Neuronal stem cell (in vitro differentiated cells): ENCODE results near the gene RAB37.
A peak's percentile ranks its signal among the peaks of the same experiment; 100 is the strongest.

ENCODE experiments used
- DNase-seq: peaks from one replicate; pipeline ENCODE4 v3.0.0-alpha.2; 2013; ENCODE audit warnings: low spot score
- H2AFZ ChIP-seq: one replicate; pipeline ENCODE4 v1.6.1; 2013; ENCODE audit warnings: mild to moderate bottlenecking, low read length, inconsistent platforms
- H2AK5ac ChIP-seq: 2 replicates; pipeline ENCODE4 v1.6.1; 2013; ENCODE audit warnings: low read depth, mild to moderate bottlenecking, inconsistent platforms, low read length, moderate library complexity, mixed read lengths
- H2BK120ac ChIP-seq: 2 replicates; pipeline ENCODE4 v1.6.1; 2013; ENCODE audit warnings: low read depth, mild to moderate bottlenecking, inconsistent platforms, low read length, moderate library complexity, mixed read lengths
- H2BK12ac ChIP-seq: one replicate; pipeline ENCODE4 v1.6.1; 2013; ENCODE audit warnings: low read length, inconsistent platforms
- H2BK15ac ChIP-seq: 2 replicates; pipeline ENCODE4 v1.6.1; 2013; ENCODE audit warnings: mild to moderate bottlenecking, low read length, inconsistent platforms, mixed read lengths
- H2BK5ac ChIP-seq: one replicate; pipeline ENCODE4 v1.6.1; 2013; ENCODE audit warnings: inconsistent platforms, mild to moderate bottlenecking, low read length, moderate library complexity
- H3K14ac ChIP-seq: one replicate; pipeline ENCODE4 v1.6.1; 2013; ENCODE audit warnings: low read length, inconsistent platforms
- H3K18ac ChIP-seq: 2 replicates; pipeline ENCODE4 v1.6.1; 2013; ENCODE audit warnings: low read length, inconsistent platforms
- H3K23ac ChIP-seq: 2 replicates; pipeline ENCODE4 v1.6.1; 2013; ENCODE audit warnings: low read depth, mild to moderate bottlenecking, mixed read lengths, low read length, inconsistent platforms; ENCODE audit not compliant: poor library complexity
- H3K27ac ChIP-seq: replicated peaks from 3 replicates; pipeline ENCODE4 v1.5.1; 2013; ENCODE audit warnings: low read length, inconsistent platforms
- H3K27me3 ChIP-seq, 3 experiments: 2 replicates each; pipeline ENCODE4 v1.6.1; 2013; ENCODE audit warnings: low read length in 3 of 3, mild to moderate bottlenecking in 2 of 3, inconsistent platforms in 1 of 3, low read depth in 1 of 3, mixed read lengths in 1 of 3, moderate library complexity in 1 of 3; ENCODE audit not compliant: control insufficient read depth in 3 of 3, insufficient read depth in 3 of 3
- H3K36me3 ChIP-seq, 2 donors: replicated peaks in 1 of 2; 2 replicates each; pipeline ENCODE4 v1.6.1; 2013; ENCODE audit warnings: low read length in 2 of 2; ENCODE audit not compliant: control insufficient read depth in 2 of 2, insufficient read depth in 2 of 2
- H3K4ac ChIP-seq: 2 replicates; pipeline ENCODE4 v1.6.1; 2013; ENCODE audit warnings: inconsistent platforms, mild to moderate bottlenecking, low read length, moderate library complexity
- H3K4me1 ChIP-seq, 2 donors: 1 replicate in 1 of 2; 2 replicates in 1 of 2; pipeline ENCODE4 v1.6.1; 2013; ENCODE audit warnings: low read length in 2 of 2, low read depth in 1 of 2; ENCODE audit not compliant: control insufficient read depth in 2 of 2, insufficient read depth in 1 of 2
- H3K4me2 ChIP-seq: one replicate; pipeline ENCODE4 v1.6.1; 2013; ENCODE audit warnings: mild to moderate bottlenecking, low read length, inconsistent platforms; ENCODE audit not compliant: insufficient read depth, poor library complexity, severe bottlenecking
- H3K4me3 ChIP-seq, 2 donors: 2 replicates each; pipeline ENCODE4 v1.5.1; 2013; ENCODE audit warnings: low read length in 2 of 2, mild to moderate bottlenecking in 2 of 2, inconsistent platforms in 1 of 2, moderate library complexity in 1 of 2
- H3K79me1 ChIP-seq: one replicate; pipeline ENCODE4 v1.6.1; 2013; ENCODE audit warnings: low read depth, mild to moderate bottlenecking, inconsistent platforms, low read length, moderate library complexity
- H3K9ac ChIP-seq: one replicate; pipeline ENCODE4 v1.6.1; 2013; ENCODE audit warnings: mild to moderate bottlenecking, low read depth, low read length, inconsistent platforms; ENCODE audit not compliant: poor library complexity
- H3K9me3 ChIP-seq, 2 donors: replicated peaks in 1 of 2; 2 replicates each; pipeline versions ENCODE3 to v1.6.1; 2013; ENCODE audit warnings: low read length in 2 of 2, mild to moderate bottlenecking in 2 of 2, inconsistent platforms in 1 of 2, low read depth in 1 of 2, mixed read lengths in 1 of 2, moderate library complexity in 1 of 2; ENCODE audit not compliant: control insufficient read depth in 2 of 2, insufficient read depth in 1 of 2
- H4K8ac ChIP-seq: one replicate; pipeline ENCODE4 v1.6.1; 2013; ENCODE audit warnings: low read depth, mild to moderate bottlenecking, inconsistent platforms, low read length, moderate library complexity
- H4K91ac ChIP-seq: one replicate; pipeline ENCODE4 v1.6.1; 2013; ENCODE audit warnings: low read length, low read depth, mild to moderate bottlenecking, inconsistent platforms; ENCODE audit not compliant: poor library complexity
- WGBS, 2 donors: extraction: QIAGEN DNeasy Blood & Tissue Kit; methylation state at CpG; one replicate each; pipeline ENCODE4 v1.1.7; 2013; ENCODE audit warnings: missing lambda C conversion rate in 2 of 2, mixed read lengths in 1 of 2; ENCODE audit not compliant: insufficient read length in 2 of 2, insufficient replicate concordance in 1 of 2; ENCODE audit errors: extremely low coverage in 2 of 2; 5-methylcytosine and 5-hydroxymethylcytosine counted together

RAB37 gene

GRCh38 chr17:74744349-74744713 is 7.3 kb downstream of the RAB37 start:
- H2BK12ac ChIP-seq: no peak overlapping the region
- H3K4me2 ChIP-seq: no peak overlapping the region
- H2AFZ ChIP-seq: peak overlapping the region; percentile 23
- no peak overlapping the region for H3K27ac ChIP-seq
- H3K9ac ChIP-seq: no peak overlapping the region
- no peak overlapping the region for H3K4ac ChIP-seq
- DNase-seq: no peak
- no peak overlapping the region for H4K8ac ChIP-seq
- H4K91ac ChIP-seq: no peak overlapping the region
- H2AK5ac ChIP-seq: no peak overlapping the region
- WGBS, 2 donors: no CpG with 5 or more reads among the region's 2 CpGs
- H3K18ac ChIP-seq: no peak overlapping the region
- H2BK15ac ChIP-seq: peak overlapping the region; percentile 13
- peak overlapping the region in 1 of 2 donors; percentile 27 for H3K4me3 ChIP-seq
- no peaks in the 10 kb centered on the region for H3K36me3 ChIP-seq
- H2BK120ac ChIP-seq: no peak overlapping the region
- H3K23ac ChIP-seq: no peak overlapping the region
- peaks cover 10% of the 10 kb centered on the region for H3K79me1 ChIP-seq
- H2BK5ac ChIP-seq: no peak overlapping the region
- peaks cover 0 to 2% (median 2%) of the 10 kb centered on the region in 3 experiments for H3K27me3 ChIP-seq
- H3K9me3 ChIP-seq: no peaks in the 10 kb centered on the region
- H3K4me1 ChIP-seq: peaks cover 24 to 36% of the 10 kb centered on the region in 2 donors
- H3K14ac ChIP-seq: no peak overlapping the region

DNA sequence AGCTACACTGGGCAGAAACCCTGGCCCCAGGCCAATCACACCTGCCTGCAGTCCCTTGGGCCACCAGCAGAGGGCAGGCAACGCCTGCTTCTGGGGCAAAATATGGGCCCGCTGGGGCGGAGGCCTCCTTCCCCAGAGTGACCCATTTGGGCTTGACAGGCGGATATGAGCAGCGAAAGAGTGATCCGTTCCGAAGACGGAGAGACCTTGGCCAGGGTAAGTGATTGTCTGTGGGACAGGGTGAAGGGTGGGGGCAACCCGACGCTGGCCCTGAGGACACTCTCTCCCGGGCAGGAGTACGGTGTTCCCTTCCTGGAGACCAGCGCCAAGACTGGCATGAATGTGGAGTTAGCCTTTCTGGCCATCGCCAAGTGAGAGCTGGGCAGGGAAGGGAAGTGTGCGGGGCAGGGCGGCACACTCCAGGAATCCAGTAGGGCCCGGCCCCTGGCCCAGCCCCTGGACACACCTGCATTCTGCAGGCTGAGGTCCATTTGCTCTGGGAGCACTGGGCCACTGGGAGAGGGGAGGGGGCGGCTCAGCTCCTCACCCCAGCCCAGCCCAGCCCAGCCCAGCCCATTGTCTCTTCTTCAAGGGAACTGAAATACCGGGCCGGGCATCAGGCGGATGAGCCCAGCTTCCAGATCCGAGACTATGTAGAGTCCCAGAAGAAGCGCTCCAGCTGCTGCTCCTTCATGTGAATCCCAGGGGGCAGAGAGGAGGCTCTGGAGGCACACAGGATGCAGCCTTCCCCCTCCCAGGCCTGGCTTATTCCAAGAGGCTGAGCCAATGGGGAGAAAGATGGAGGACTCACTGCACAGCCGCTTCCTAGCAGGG is 7.9 kb downstream of the RAB37 start:
- peak; percentile 76 for DNase-seq
- peak overlapping the region; percentile 23 for H2AFZ ChIP-seq
- WGBS, 2 donors: no CpG with 5 or more reads among the region's 24 CpGs
- peaks cover 26 to 41% of the 10 kb centered on the region in 2 donors for H3K4me1 ChIP-seq
- no peak overlapping the region for H2BK120ac ChIP-seq
- H3K9ac ChIP-seq: no peak overlapping the region
- peak overlapping the region; percentile 30 for H2AK5ac ChIP-seq
- no peak overlapping the region for H3K27ac ChIP-seq
- H2BK15ac ChIP-seq: peak overlapping the region; percentile 96
- H3K4me3 ChIP-seq: peak overlapping the region in 1 of 2 donors; percentile 31
- no peak overlapping the region for H3K4ac ChIP-seq
- H3K27me3 ChIP-seq: peaks cover 0 to 2% (median 2%) of the 10 kb centered on the region in 3 experiments
- peak overlapping the region; percentile 62 for H4K91ac ChIP-seq
- peak overlapping the region; percentile 65 for H3K4me2 ChIP-seq
- H3K18ac ChIP-seq: peak overlapping the region; percentile 52
- no peak overlapping the region for H2BK12ac ChIP-seq
- H3K79me1 ChIP-seq: peaks cover 10% of the 10 kb centered on the region
- H3K14ac ChIP-seq: peak overlapping the region; percentile 76
- H3K23ac ChIP-seq: peak overlapping the region; percentile 22
- peak overlapping the region; percentile 75 for H4K8ac ChIP-seq
- no peaks in the 10 kb centered on the region for H3K9me3 ChIP-seq
- peak overlapping the region; percentile 85 for H2BK5ac ChIP-seq
- no peaks in the 10 kb centered on the region for H3K36me3 ChIP-seq

- H3K79me1 ChIP-seq: peaks cover 12% of the 10 kb centered on the region
- H2BK120ac ChIP-seq: no peak overlapping the region
- peak overlapping the region; percentile 62 for H2BK15ac ChIP-seq
- H3K4ac ChIP-seq: no peak overlapping the region
- H3K9me3 ChIP-seq: no peaks in the 10 kb centered on the region
- no peaks in the 10 kb centered on the region for H3K36me3 ChIP-seq
- H3K27ac ChIP-seq: no peak overlapping the region
- H3K9ac ChIP-seq: no peak overlapping the region
- H3K4me1 ChIP-seq: peaks cover 32 to 48% of the 10 kb centered on the region in 2 donors
- no peak overlapping the region for H3K23ac ChIP-seq
- peak overlapping the region; percentile 23 for H2AFZ ChIP-seq
- H3K14ac ChIP-seq: no peak overlapping the region
- no peak overlapping the region for H4K8ac ChIP-seq
- peaks cover 0 to 2% (median 2%) of the 10 kb centered on the region in 3 experiments for H3K27me3 ChIP-seq
- H4K91ac ChIP-seq: no peak overlapping the region
- H3K4me2 ChIP-seq: no peak overlapping the region
- no peak for DNase-seq
- peak overlapping the region; percentile 67 for H3K18ac ChIP-seq
- WGBS, 2 donors: no CpG with 5 or more reads among the region's 8 CpGs
- H2AK5ac ChIP-seq: peak overlapping the region; percentile 30
- H2BK5ac ChIP-seq: no peak overlapping the region
- peak overlapping the region; percentile 81 for H2BK12ac ChIP-seq
- no peak overlapping the region for H3K4me3 ChIP-seq
Observed at GRCh38 chr17:74745548-74746177, 8.6 kb downstream of the RAB37 start.

- Histone ChIP-seq H3K23ac (no peak overlapping the region), H3K4me1 (peaks cover 36 to 49% of the 10 kb centered on the region in 2 donors), H3K4ac (no peak overlapping the region), H3K27ac (peak overlapping the region; percentile 50), H2AFZ (peak overlapping the region; percentile 41), H3K4me2 (no peak overlapping the region), H3K27me3 (peaks cover 0 to 2% (median 2%) of the 10 kb centered on the region in 3 experiments), H3K18ac (no peak overlapping the region), H3K9me3 (no peaks in the 10 kb centered on the region), H2AK5ac (peak overlapping the region; percentile 6), H2BK15ac (no peak overlapping the region), H3K36me3 (peaks cover 0 to 4% of the 10 kb centered on the region in 2 donors), H2BK12ac (no peak overlapping the region), H3K4me3 (no peak overlapping the region), H4K91ac (no peak overlapping the region), H4K8ac (no peak overlapping the region), H3K9ac (no peak overlapping the region), H3K79me1 (peaks cover 12% of the 10 kb centered on the region), H2BK120ac (no peak overlapping the region), H2BK5ac (no peak overlapping the region), H3K14ac (no peak overlapping the region)
- no peak for DNase-seq
- no CpG with 5 or more reads among the region's 5 CpGs for WGBS, 2 donors
Observed at GRCh38 chr17:74746376-74746775, 9.3 kb downstream of the RAB37 start.
